ENCODE data around the gene APOL3. TPM values are rescaled to one million over a fixed set of nuclear protein-coding genes. Genes with fewer than 3 reads are reported as not detected.

The APOL3 gene
- total RNA-seq, 4 donors from 2014 or later: 39.5 to 273 (median 73.9) TPM

GRCh38 chr22:36180928-36181327 lies 20.4 kb upstream of the APOL3 start:
- ATAC-seq (ENCODE audit: low FRiP score): no peak
- DNase-seq (ENCODE audit: low spot score): no peak
- no peak for TF ChIP-seq CTCF (IDR thresholded peaks at IDR 0.05)

GRCh38 chr22:36180038-36180880 lies 19.7 kb upstream of the APOL3 start:
- TF ChIP-seq CTCF (IDR thresholded peaks at IDR 0.05): peak in 2 of 3 donors; percentile 69 to 73
- ATAC-seq (ENCODE audit: low FRiP score): peak; percentile 65

GRCh38 chr22:36177160-36177559 lies 16.6 kb upstream of the APOL3 start:
- no peak for ATAC-seq (ENCODE audit: low FRiP score)
- no peak for TF ChIP-seq CTCF (IDR thresholded peaks at IDR 0.05)
- DNase-seq (ENCODE audit: low spot score): no peak

More at GRCh38 chr22:36180038-36180880, 19.7 kb upstream of the APOL3 start:
- DNase-seq (ENCODE audit: low spot score): peak; percentile 97

- DNase-seq (ENCODE audit: low spot score) (no peak), ATAC-seq (ENCODE audit: low FRiP score) (no peak)
- TF ChIP-seq CTCF (IDR thresholded peaks at IDR 0.05): no peak
Measured at GRCh38 chr22:36175892-36176291, 15.3 kb upstream of the APOL3 start.

- DNase-seq (ENCODE audit: low spot score) (no peak), ATAC-seq (ENCODE audit: low FRiP score) (no peak)
- TF ChIP-seq CTCF (IDR thresholded peaks at IDR 0.05): no peak
Measured at GRCh38 chr22:36171941-36172340, 11.4 kb upstream of the APOL3 start.

- TF ChIP-seq CTCF (IDR thresholded peaks at IDR 0.05): no peak
- no peak for ATAC-seq (ENCODE audit: low FRiP score)
- no peak for DNase-seq (ENCODE audit: low spot score)
Measured at GRCh38 chr22:36166518-36167220, 6.1 kb upstream of the APOL3 start.

All from omental fat pad (tissue), 4 donors.